ENCODE results near the gene PAX7.
"Not testable (repeated sequence)": the region's sequence is repeated elsewhere in the genome, so short reads cannot be mapped to it uniquely, and the experiment has no call there.

PAX7 gene

DNA sequence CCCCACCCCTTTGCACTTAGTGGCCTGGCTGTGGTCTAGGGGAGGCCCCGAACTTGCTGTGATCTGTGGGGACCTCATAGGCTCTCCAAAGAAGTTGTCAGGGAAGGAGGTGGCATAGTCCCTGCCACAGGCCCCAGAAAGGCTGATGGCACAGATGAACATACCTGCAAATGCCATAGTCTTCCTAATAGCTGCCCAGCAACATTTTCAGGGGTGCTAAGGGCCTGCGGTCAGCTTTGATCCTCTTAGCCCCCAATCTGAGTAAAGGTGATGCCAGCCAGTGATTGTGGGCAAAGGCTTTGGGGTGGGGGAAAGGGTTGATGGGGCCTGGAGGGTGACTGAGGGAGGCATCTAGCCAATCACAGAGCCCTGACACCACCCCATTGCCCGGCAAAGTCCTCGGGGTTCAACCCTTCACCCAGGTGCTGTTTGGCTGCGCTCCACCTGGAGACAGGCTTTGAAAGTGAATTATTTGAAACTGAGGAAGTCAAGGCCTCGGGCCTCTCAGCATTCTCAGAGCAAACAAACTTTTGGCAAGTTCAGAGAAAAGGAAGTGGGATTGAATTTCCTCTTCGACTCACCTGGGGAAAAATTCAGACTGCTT lies 35.8 kb downstream of the PAX7 start:
- no peak for DNase-seq

DNA sequence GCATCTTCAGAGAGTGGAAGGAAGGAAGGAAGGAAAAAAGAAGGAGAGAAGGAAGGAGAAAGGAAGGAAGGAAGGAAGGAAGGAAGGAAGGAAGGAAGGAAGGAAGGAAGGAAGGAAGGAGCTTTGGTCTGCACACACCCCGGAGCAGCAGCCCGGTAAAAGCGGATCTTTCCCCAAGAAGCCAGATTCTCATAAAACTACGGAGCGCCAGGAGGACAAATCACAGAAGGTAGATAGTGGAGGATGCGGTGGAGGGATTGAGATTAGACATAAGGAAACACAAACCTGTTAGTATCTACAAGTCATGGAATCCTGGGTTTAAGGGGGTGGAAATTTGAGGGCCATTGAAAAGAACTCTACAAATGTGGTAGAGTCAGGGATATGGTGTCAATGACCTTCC lies 36.7 kb downstream of the PAX7 start:
- no peak for DNase-seq

DNA sequence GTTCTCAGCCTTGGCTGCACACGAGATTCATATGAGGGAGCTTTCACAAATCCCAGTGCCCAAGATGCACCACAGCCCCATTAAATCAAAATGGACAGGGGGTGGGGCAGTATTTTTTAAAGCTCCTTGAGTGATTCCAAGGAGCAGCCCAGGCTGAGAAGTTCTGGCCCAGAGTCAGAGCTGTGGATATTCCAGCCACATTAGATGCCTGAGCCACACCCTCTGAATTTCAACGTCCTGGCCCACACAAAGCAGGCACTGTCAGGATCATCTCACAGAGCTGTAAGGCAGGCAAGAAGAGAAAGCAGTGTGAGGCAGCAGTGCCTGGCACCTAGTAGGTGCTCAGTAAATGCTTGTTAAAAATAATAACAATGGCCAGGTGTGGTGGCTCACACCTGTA lies 37.4 kb downstream of the PAX7 start:
- DNase-seq = no peak

DNA sequence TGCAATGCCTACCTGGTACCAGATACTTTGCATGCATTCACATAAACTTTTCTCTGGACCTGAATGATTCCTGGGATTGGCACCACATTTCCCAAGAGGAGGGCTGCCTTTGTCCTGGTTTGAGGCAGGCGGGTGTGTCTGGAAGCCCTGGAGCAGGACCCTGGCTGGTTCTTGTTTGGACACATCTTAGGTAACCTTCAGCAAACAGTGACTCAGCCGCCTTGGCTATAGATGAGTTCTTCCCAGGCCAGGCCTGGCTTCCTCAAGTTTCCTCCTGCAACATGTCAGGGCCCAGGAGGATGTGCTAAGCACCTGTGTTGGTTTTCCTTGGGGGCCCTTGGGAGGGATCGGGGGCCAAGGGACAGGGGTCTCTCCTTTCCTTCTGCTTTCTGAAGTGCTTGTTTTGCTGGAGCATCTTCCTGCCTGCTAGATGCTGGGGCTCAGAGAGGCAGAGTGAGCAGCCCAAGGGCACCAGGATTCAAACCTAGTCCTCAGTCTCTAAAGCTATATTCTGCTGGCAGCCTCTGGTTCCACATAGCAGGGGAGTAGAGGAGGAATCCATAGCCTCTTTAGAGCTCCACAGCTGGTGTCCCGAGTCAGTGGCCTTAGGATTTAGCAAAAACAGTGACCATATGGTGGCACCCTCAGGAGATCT lies 38.2 kb downstream of the PAX7 start:
- DNase-seq = no peak

DNA sequence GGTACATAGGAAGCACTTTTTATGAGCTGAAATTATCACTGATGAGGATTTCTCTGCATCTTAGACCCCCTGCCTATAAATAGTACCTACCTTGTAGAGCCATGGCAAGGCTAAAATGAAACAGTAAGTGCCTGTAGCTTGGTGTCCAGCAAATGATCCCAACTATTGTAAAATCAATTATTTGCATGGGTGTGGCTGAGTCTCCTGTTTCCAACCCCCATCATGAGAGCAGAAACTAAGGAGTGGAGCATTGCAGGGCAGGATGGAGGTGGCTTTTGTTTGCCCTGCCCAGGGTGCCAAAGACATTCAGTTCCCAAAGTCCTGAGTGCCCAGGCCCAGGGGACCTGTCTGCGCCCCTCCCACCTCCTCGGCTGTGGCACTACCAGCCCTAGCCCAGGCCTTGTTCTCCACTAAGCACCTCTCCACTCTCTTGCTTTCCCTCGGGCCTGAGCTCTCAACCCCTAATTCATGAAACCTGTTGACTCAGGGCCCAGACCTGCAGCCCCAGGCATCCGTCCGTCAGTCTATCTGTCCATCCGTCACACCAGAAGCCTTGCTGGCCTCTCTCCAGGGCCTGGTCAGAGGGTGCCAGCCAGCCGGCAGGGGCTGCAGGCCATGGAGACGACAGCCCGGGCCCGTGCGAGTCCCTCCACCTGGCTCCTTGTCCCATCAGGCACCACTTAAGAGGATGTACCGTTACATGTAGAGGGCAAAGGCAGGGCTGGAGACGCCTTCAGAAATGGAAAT lies 39.6 kb downstream of the PAX7 start:
- no peak for DNase-seq

DNA sequence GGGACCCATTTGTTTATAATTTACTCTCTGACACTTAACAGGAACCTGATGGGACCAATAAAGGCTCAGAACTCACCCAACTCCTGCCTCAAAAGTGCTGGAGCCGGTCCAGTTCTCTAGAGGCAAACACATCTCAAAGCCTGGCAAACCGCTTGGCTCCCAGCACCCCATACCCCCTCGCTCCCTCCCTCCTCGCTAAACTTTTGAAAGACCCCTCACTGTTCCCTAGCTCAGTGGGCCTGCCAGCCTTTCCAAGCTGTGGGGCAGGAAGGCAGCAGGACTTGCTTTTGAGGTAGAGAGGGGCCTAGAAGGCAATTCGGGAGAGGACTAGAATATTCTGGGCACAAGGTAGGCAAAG lies 40.2 kb downstream of the PAX7 start:
- no peak for DNase-seq

DNA sequence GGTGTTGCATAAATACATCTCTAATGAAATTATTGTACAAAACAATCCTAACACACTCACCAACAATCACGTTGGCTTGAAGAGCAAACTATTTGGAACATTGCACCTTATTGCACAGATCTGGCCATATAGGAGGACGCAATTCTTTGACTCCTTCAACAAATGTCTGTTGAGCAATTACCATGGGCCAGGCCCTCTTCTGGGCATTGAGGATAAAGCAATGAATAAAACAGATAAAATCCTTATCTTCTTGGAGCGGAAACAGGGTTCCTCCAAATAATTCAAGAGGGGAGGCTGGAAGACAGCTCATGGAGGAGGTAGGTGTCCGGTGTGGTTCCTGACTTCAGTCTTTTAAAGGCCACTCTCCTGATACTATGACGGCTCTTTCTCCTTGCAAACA lies 43.3 kb downstream of the PAX7 start:
- DNase-seq = no peak

DNA sequence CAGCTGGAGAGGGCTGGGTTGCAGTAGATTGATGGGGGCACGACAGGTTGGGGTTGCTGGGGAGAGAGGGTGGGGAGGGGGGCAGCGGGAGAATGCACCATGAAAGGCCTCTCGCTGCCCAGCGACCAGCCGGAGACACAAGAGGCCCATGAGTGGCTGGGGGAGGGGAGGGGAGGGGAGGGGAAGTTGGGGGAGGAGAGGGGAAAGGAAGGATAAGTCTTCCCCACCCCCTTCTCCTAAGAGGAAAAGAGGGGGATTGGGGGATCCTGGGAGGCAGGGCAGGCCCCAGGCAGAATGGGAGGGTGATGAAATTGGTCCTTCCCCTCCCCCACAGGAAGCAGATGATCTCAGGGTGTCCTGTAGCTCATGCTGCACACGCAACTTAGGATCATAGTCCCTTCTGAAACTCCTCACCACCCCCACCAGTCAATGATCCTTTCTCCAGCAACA lies 45.7 kb downstream of the PAX7 start:
- DNase-seq = no peak

DNA sequence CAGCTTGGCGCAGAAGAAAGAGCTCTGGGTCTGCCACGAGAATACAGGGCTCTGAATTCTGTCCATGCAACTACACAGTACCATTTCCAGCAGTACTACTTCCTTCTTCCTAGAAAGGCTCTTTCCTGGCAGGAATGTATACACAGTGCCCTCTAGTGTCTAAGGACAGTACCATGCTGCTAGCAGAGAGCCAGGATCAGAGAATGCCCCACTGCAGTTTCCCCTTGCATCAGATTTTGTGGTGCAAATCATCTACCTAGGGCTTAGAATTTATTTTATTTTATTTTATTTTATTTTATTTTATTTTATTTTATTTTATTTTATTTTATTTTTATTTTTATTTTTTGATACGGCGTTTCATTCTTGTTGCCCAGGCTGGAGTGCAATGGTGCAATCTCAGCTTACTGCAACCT lies 50.8 kb downstream of the PAX7 start:
- no peak for DNase-seq

DNA sequence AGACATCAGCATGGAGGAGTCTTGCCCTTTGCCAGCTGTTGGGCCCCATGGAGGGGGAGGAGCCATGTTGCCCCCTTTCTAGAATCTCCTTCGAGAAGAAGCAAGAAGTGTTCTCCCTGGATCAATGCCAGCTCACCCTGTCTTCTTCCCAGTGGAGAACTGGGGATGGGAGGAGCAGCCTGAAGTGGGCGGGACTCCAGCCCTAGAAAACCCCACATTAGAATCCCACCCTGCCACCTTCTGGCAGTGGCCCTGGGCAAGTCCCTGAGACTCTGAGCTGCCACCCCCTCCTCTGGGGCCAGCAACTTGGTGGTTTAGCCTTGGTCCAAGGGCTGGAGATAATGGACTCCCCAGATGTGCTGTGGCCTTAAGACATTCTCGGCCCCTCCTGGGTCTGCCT lies 51.7 kb downstream of the PAX7 start:
- DNase-seq = no peak

DNA sequence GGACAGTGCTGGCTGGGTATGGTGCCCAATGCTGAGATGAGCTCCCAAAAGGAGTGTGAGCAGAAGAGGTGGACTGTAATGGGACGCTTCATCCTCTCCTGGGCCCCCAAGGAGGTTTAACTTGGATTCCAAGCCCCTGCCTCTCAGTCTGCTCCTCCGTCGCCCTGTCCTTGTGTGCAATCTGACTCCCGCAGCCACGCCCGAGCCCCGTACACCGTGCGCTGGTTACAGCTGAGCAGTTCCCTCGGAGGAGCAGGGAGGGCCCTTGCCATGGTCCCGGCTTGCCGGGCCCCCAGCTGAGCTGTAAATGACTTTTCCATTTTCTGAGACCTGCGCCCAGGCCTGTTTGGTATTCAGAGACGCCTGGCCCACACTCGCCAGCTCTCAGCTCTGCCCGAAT lies 53.7 kb downstream of the PAX7 start:
- DNase-seq = no peak

DNA sequence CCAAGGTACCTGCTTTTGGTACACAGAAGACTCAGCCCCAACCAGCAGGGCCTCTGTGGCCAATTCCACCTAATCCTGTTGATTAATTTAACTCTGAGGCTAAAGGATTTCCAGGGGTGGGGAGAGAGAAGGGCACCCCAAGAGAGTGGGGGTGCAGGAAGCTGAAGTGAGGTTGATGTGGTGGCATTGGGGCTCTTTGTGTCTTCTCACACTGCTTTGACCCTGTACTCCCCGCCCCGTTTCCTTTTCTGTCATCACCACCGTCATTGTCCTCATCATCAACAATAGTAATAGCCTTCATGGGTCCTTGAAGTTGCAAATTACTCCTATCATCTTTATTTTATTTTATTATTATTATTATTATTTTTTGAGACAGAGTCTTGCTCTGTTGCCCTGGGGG lies 55.9 kb downstream of the PAX7 start:
- DNase-seq = no peak

DNA sequence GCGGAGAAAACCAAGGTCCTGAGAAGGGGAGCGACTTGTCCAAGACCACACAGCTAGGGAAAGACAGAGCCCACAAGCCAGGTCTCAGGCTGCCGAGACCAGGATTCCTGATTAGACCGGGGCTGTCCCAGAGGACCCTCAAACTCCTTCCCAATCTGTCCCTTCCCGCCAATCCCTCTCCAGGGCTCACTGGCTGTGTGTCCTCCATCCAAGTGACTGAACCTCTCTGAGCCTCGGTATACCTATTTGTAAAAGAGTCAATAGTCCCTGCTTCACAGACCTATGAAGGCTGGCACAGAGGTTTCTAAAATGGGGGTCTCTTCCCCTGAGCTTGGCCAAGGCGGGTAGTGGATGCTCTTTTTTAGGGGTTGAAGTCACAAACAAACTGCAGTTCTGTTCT lies 56.6 kb downstream of the PAX7 start:
- DNase-seq = no peak

DNA sequence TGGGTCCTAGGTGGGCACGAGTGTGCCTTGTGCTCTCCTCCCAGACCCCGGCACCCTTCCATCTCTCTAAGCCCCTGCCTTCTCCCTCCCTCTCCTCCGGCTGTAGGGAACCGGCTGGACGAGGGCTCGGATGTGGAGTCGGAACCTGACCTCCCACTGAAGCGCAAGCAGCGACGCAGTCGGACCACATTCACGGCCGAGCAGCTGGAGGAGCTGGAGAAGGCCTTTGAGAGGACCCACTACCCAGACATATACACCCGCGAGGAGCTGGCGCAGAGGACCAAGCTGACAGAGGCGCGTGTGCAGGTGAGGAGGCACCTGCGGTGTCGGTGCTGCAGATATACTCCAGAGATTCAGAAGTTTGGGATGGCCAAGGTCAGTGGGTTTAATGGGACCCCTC lies 61.0 kb downstream of the PAX7 start:
- DNase-seq = no peak

DNA sequence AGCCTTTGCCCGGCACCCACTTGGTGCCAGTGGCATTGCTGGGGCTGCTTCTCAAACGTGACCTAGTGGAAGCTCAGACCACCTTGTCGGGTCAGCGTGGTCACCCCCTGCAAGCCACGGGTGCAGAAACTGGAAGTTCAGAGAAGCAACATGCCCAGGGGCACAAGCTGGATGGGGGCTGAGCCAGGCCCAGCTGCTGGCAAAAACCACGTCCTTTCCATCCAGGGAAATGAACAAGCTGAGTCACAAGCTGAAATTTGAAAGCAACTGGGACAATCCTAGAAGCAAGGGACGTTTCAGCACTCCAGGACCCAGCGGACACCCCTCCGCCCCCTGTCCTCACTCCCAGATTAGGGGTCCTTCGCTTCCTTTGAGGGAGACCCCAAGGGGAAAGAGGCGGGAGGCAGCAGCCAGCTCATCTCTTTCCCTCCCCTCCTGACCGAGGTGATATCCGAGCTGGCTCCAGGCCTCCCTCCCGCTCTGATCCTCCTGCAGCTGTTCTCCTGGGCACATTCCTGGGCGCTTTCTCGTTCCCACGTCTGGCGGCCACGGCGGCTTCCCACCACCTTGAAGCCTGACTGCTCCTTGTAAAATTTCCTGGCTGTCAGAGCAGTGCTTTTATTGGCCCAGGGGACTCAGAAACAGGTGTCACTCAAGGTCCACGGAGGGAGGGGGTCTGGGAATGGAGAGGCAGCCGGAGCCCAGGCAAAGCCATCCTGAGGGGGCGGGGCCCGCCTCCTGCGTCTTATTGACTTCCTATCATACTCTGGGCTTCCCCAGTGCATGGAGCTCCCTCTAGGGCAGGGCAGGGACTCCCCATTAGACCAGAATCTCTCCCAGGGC lies 62.8 kb downstream of the PAX7 start:
- no peak for DNase-seq

DNA sequence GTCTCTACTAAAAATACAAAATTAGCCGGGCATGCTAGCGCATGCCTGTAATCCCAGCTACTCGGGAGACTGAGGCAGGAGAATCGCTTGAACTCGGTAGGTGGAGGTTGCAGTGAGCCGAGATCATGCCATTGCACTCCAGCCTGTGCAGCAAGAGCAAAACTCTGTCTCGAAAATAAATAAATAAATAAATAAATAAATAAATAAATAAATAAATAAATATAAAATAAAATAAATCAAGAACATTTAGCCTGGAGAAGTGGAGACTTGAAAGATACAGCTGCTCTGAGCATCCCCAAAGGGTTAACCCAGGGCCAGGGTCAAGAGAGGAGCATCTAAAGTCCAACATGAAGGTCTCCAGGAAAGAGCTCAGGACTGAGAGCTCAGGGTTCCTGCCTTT lies 63.6 kb downstream of the PAX7 start:
- DNase-seq = not testable (repeated sequence)

DNA sequence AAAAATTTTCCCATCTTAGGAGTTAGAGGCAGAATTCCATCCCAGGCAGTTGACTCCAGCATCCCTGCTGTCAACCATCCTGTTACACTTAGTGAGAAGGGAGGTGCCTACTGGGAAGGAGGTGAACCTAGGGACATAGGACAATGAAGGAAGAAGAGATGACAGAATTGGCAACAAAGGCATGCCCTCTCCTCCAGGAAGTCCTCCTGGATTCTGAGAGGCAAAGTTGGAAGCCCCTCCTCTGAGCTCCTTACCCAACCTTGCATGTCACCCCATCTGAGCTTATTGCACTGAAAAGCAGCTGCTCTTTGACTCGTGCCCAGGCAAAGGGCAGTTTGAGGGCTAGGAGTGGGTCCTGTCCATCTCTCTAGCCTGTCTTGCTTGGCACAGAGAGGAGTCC lies 66.9 kb downstream of the PAX7 start:
- DNase-seq = no peak

DNA sequence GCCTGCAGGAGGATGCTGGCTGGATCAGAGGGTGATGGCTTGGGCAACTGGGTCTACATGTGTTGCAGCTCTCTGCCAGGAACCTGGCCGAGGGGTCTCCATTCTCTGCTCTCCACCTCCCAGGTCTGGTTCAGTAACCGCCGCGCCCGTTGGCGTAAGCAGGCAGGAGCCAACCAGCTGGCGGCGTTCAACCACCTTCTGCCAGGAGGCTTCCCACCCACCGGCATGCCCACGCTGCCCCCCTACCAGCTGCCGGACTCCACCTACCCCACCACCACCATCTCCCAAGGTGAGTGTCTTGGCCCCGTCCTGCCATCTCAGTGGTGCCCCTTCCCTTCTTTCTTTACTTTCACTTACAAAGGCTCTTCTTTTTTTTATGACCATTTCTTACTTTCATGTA lies 69.9 kb downstream of the PAX7 start:
- DNase-seq = no peak

DNA sequence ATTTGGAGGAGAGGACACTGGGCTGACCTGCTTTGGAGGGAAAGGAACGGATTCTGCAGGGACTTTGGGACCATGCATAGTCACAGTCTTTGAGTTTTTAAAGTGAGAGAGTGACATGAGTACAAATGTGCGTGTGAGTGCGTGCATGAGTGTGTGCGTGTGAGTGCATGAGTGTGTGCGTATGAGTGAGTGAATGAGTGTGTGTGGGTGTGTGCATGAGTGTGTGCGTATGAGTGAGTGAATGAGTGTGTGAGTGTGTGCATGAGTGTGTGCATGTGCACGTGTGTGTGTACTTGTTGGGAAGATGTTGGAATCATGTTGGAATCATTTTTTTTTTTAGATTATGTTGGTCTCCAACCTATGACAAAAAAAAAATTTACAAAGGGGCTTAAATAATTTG lies 70.5 kb downstream of the PAX7 start:
- DNase-seq = no peak

DNA sequence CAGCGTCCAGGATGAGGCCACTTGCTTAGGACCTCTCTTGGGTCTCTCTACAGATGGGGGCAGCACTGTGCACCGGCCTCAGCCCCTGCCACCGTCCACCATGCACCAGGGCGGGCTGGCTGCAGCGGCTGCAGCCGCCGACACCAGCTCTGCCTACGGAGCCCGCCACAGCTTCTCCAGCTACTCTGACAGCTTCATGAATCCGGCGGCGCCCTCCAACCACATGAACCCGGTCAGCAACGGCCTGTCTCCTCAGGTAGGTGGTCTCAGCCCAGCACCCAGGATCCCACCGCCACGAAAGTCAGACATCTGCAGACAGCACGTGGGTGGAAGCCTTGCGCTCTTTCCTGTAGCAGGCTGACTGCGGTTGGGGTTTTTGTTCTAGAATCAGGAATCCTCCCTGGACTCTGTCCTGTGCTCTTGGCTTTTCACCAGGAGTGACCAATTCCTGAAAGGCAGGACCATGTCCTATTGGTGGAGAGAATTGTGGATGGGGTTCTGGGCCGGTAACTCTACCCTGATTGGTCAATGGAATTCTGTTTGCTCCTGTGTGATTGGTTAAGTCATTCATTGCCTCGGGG lies 72.5 kb downstream of the PAX7 start:
- no peak for DNase-seq

DNA sequence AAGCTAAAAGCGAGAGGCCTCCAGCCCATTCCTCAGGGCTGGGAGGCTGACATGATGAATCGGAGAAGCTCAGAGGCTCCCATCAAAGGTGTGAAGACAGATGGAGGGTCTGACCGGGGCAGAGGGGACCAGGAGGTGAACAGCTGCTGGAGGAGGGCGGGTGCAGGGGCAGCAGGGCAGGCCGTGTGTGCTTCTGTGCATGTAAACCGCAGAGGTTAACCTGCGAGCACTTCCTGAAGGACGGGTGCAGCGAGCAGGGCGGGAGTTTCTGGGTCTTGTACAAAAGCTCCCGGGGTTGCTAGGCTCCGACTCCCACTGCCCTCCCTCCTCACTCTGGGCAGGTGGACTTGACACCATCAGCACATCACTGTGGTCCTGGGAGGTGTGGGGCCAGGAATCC lies 75.2 kb downstream of the PAX7 start:
- DNase-seq = no peak

DNA sequence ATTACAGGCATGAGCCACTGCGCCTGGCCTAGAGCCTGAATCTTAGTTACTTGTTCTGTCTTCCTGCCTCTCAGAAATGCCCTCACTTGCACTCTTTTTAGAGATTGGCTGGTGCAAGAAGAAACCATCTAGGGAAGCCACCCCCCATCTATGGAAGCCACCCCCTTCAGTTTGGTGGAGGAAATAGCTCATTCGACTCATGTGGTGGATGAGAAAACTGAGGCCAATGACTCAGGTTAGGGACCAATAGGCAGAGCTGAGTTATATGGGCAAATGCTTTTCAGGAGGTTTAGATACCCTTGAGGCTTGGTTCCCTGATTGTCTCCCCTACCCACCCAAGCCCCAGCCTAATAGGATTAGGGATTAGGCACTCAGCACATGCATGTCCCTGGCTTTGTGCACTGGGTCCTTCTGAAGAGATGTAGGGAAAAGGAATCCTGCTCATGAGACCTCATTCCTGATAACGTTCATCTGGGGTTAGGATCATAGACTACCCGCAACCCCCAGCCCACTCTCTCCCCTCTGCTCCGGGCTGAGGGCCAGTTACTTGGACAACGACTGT lies 77.1 kb downstream of the PAX7 start:
- no peak for DNase-seq

DNA sequence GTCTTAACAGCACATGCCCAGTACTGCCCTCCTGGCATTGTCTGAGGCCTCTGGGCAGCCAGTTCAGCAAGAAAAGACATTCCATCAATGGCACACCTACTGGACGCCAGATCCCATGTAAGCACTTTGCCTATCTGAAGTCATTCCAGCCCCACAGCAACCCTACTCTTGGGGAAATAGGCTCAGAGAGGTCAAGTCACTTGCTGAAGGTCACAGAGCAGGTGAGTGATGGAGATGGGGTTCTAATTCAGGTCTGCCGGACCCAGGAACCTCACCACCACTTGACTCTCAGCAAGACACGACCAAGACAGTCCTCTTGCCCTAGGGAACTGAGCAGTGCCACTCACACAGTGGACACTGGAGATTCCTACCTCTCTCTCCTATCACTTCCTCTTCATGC lies 79.4 kb downstream of the PAX7 start:
- no peak for DNase-seq
